Muscle of leg (tissue), 11 donors: ENCODE measurements around the gene E4F1. TPM values are rescaled to one million over a fixed set of nuclear protein-coding genes. Genes with fewer than 3 reads are reported as not detected.
A peak's percentile ranks its signal among the peaks of the same experiment; 100 is the strongest.

Experiments
- DNase-seq: peaks from one replicate; pipeline ENCODE4 v3.0.0; 2013
- H3K27ac ChIP-seq: one replicate; pipeline ENCODE4 v1.5.1; 2013; ENCODE audit warnings: mild to moderate bottlenecking, low read length, control low read depth
- H3K27me3 ChIP-seq: one replicate; pipeline ENCODE4 v1.6.1; 2013; ENCODE audit warnings: low read length; ENCODE audit not compliant: control insufficient read depth, insufficient read depth
- H3K36me3 ChIP-seq: one replicate; pipeline ENCODE4 v1.6.1; 2013; ENCODE audit warnings: low read length; ENCODE audit not compliant: control insufficient read depth, insufficient read depth
- H3K4me1 ChIP-seq: one replicate; pipeline ENCODE4 v1.6.1; 2013; ENCODE audit warnings: low read length; ENCODE audit not compliant: control insufficient read depth, insufficient read depth
- H3K4me3 ChIP-seq: one replicate; pipeline ENCODE4 v1.5.1; 2013; ENCODE audit warnings: low read length, control low read depth
- H3K9me3 ChIP-seq: replicated peaks from 2 replicates; pipeline ENCODE4 v1.6.1; 2013; ENCODE audit warnings: low read depth, low read length; ENCODE audit not compliant: control insufficient read depth
- WGBS: methylation state at CpG from one replicate; pipeline ENCODE4 v1.1.5; 2013; ENCODE audit warnings: missing lambda C conversion rate; ENCODE audit not compliant: insufficient coverage; 5-methylcytosine and 5-hydroxymethylcytosine counted together
- polyA plus RNA-seq, 8 donors: library from polyadenylated mRNA; unstranded; fragments of 120-200 nt; gene quantifications; one replicate each; pipeline versions ENCODE4 v1.2.1 to v1.2.3, GENCODE V29; 2013; ENCODE audit warnings: inconsistent platforms in 1 of 8, low replicate concordance in 1 of 8; ENCODE audit not compliant: insufficient read length in 8 of 8, insufficient read depth in 1 of 8
- total RNA-seq: library from RNA; stranded (reverse); fragments of 120-200 nt; gene quantifications from one replicate; pipeline ENCODE4 v1.2.4, GENCODE V29; 2013

Gene E4F1
- total and polyA plus RNA-seq, 9 donors: 14.2 to 19.3 (median 17.7) TPM

GRCh38 chr16:2212362-2213324 lies 10.7 kb upstream of the E4F1 start:
- Histone ChIP-seq H3K36me3 (peaks cover 32% of the 10 kb centered on the region), H3K4me1 (peaks cover 50% of the 10 kb centered on the region), H3K27me3 (no peaks in the 10 kb centered on the region), H3K4me3 (peak overlapping the region; percentile 47), H3K9me3 (no peaks in the 10 kb centered on the region), H3K27ac (peak overlapping the region; percentile 69)
- WGBS: 73% methylated on average over 17 of the region's 19 CpGs
- peak; percentile 74 for DNase-seq

DNA sequence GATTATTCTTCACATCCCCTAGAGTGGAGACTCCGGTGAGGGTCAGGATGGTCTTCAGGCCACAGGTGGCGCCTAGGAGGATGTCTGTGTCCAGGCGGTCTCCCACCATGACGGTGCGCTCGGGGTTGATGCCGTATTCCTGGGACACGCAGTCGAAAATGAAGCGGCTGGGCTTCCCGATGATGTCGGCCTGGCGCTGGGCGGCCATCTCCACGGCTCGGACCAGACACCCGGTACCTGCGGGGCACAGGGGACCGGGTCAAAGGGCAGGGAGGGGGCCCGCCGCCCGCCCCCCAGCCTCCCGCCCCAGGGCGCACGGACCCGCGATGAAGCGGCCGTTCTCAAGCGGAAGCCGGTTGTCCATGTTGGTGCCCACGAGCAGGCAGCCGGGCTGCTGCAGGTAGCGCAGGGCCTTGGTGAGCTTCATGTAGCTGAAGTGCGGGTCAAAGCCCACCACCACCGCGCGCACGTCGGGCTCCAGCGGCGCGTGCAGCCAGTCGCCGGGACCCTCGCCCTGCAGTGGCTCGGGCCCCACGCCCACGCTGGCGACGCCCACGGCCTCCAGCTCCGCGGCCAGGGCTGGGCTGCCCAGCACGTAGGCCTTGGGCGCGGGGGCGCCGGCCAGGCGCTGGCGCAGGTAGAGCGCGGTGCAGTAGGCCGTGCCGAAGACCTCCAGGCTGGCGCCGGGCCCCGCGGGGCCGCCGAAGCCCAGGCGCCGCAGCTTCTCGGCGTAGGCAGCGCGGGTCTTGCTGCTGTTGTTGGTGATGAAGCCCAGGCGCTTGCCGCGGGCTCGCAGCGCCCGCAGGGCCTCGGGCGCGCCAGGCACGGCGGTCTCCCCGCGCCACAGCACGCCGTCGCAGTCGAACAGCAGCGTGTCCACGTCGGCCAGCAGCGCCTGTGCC lies 9.3 kb upstream of the E4F1 start:
- Histone ChIP-seq H3K27me3 (no peaks in the 10 kb centered on the region), H3K4me3 (peak overlapping the region; percentile 47), H3K9me3 (no peaks in the 10 kb centered on the region), H3K27ac (peak overlapping the region; percentile 69), H3K36me3 (peaks cover 17% of the 10 kb centered on the region), H3K4me1 (peaks cover 43% of the 10 kb centered on the region)
- WGBS: under 1% methylated on average over 98 of the region's 98 CpGs
- no peak for DNase-seq

DNA sequence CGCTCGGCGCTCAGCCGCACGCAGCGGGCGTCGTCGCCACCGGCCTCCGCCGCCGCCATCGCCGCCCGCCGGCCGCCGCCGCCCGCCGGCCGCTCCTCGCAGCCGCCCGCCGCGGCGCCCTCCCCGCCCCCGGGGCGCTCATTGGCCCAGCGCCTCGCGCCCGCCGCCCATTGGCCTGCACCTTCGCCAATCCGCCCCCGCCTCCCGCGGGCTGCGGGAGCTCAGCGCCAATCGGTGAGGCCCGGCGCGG lies 8.7 kb upstream of the E4F1 start, which contains the start of gene PGP:
TSS of gene PGP (minus strand) at position 122 of the 250 bp plus-strand sequence. CDS start at position 59, 63 bp downstream.
- H3K4me1 ChIP-seq: peaks cover 40% of the 10 kb centered on the region

GRCh38 chr16:2216330-2216729 lies 7.1 kb upstream of the E4F1 start:
- Histone ChIP-seq H3K4me1 (peaks cover 26% of the 10 kb centered on the region), H3K36me3 (peaks cover 10% of the 10 kb centered on the region), H3K9me3 (no peaks in the 10 kb centered on the region), H3K27me3 (no peaks in the 10 kb centered on the region), H3K27ac (no peak overlapping the region), H3K4me3 (no peak overlapping the region)
- WGBS: no CpG with 5 or more reads among the region's 4 CpGs
- no peak for DNase-seq

More for the DNA sequence above, 8.7 kb upstream of the E4F1 start, which contains the start of gene PGP:
- no peak for DNase-seq
- no peaks in the 10 kb centered on the region for H3K27me3 ChIP-seq
- under 1% methylated on average over 48 of the region's 48 CpGs for WGBS
- H3K9me3 ChIP-seq: no peaks in the 10 kb centered on the region
- H3K4me3 ChIP-seq: peak within 1 kb of the TSS; percentile 73
- H3K36me3 ChIP-seq: peaks cover 12% of the 10 kb centered on the region
- H3K27ac ChIP-seq: peak within 1 kb of the TSS; percentile 97

DNA sequence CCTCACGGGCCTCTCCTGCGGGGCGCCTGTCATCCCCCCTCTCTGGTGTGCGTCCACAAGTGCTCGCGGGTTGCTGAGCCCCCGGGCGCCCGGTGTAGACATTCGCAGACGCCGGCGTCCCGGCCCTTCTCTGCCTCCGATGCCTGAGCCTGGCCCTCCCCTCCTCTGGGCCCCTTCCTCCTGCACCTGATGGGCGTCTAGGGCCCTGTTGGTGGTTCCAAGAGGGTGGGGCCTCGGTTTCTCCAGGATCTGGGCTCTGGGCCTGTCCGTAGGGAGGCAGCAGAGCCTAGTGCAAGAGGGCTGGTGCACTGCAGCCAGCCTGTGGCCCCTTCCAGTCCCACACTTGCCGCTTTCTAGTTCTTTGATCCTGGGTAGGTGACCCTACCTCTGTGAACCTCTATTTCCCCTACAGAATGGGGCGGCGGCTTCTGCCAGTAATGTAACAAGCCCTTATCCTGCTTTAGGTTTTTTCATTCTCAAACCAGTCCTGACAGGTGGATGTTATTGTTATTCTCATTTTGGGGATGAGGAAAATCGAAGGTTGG lies 623 bp downstream of the E4F1 start:
- DNase-seq: peak; percentile 65
- Histone ChIP-seq H3K4me3 (peak overlapping the region; percentile 96), H3K36me3 (peaks cover 26% of the 10 kb centered on the region), H3K27ac (peak overlapping the region; percentile 85), H3K9me3 (no peaks in the 10 kb centered on the region), H3K27me3 (no peaks in the 10 kb centered on the region), H3K4me1 (peaks cover 15% of the 10 kb centered on the region)
- 5% methylated on average over 20 of the region's 22 CpGs for WGBS

- Histone ChIP-seq H3K9me3 (no peaks in the 10 kb centered on the region), H3K36me3 (peaks cover 44% of the 10 kb centered on the region), H3K4me1 (peaks cover 15% of the 10 kb centered on the region), H3K4me3 (no peak overlapping the region), H3K27me3 (no peaks in the 10 kb centered on the region), H3K27ac (no peak overlapping the region)
- DNase-seq: no peak
- WGBS: 82% methylated on average over 4 of the region's 9 CpGs
Observed at GRCh38 chr16:2226245-2226793, 2.9 kb downstream of the E4F1 start.

DNA sequence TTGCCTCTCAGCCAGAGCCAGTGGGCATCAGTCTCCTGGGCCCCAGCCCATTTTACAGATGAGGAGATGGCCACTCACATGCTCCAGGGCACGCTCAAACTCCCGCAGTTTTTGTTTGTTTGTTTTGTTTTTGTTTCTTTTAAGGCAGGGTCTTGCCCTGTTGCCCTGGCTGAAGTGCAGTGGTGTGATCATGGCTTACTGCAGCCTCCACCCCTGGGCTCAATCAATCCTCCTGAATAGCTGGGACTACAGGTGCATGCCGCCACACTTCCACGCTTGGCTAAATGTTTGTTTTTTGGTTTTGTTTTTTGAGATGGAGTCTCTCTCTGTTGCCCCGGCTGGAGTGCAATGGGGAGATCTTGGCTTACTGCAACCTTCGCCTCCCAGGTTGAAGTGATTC lies 3.5 kb downstream of the E4F1 start:
- no peak overlapping the region for H3K27ac ChIP-seq
- 92% methylated on average over 2 of the region's 6 CpGs for WGBS
- H3K36me3 ChIP-seq: peaks cover 50% of the 10 kb centered on the region

GRCh38 chr16:2228161-2228824 lies 4.9 kb downstream of the E4F1 start:
- Histone ChIP-seq H3K36me3 (peaks cover 63% of the 10 kb centered on the region), H3K4me3 (no peak overlapping the region), H3K9me3 (no peaks in the 10 kb centered on the region), H3K27me3 (no peaks in the 10 kb centered on the region), H3K4me1 (peaks cover 12% of the 10 kb centered on the region), H3K27ac (no peak overlapping the region)
- 87% methylated on average over 18 of the region's 25 CpGs for WGBS
- DNase-seq: no peak

More for the DNA sequence above, 3.5 kb downstream of the E4F1 start:
- H3K27me3 ChIP-seq: no peaks in the 10 kb centered on the region
- H3K9me3 ChIP-seq: no peaks in the 10 kb centered on the region
- DNase-seq: no peak
- no peak overlapping the region for H3K4me3 ChIP-seq
- H3K4me1 ChIP-seq: peaks cover 15% of the 10 kb centered on the region

DNA sequence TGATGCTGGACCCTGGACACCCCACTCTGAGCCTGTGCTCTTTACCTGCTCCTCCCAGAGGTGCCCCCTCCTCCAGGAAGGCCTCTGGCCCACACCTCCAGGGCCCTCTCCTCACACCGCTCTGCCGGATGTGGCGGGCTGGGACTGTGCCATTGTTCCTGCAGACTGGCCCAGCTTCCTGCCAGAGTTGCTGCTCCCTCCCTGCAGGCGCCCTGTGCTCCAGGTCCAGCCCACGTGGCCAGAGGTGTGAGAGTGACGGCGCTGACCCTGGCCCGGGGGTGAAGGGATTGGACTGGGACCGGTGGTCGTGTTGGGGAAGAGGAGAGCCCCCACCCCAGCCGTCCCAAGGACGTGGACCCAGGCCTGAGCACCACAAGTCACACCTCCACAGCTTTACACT lies 5.7 kb downstream of the E4F1 start:
- Histone ChIP-seq H3K27me3 (no peaks in the 10 kb centered on the region), H3K27ac (no peak overlapping the region), H3K4me3 (no peak overlapping the region), H3K36me3 (peaks cover 71% of the 10 kb centered on the region), H3K9me3 (no peaks in the 10 kb centered on the region), H3K4me1 (peaks cover 11% of the 10 kb centered on the region)
- WGBS: 90% methylated on average over 7 of the region's 12 CpGs
- no peak for DNase-seq
